ELR (cell line): ENCODE results near the gene IPO9.
"Not testable (repeated sequence)": the region's sequence is repeated elsewhere in the genome, so short reads cannot be mapped to it uniquely, and the experiment has no call there.

Experiments used
- DNase-seq: peaks from one replicate; pipeline ENCODE4 v3.0.0-alpha.2; 2015; ENCODE audit warnings: low read depth

Gene IPO9

DNA sequence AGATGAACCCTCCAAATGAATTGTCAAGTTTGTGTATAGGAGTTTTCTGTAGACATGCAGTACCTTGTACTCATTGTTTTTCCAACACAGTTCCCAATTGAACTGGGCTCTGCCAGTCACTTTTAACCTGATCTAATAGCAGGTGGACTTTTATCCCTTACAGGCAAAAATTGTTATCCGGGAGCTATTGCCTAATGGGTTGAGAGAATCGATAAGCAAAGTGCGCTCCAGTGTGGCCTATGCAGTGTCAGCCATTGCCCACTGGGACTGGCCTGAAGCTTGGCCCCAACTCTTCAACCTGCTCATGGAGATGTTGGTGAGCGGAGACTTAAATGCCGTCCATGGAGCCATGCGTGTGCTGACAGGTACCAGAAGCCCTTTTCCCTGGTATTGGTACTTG is 19.3 kb downstream of the IPO9 start:
- no peak for DNase-seq

DNA sequence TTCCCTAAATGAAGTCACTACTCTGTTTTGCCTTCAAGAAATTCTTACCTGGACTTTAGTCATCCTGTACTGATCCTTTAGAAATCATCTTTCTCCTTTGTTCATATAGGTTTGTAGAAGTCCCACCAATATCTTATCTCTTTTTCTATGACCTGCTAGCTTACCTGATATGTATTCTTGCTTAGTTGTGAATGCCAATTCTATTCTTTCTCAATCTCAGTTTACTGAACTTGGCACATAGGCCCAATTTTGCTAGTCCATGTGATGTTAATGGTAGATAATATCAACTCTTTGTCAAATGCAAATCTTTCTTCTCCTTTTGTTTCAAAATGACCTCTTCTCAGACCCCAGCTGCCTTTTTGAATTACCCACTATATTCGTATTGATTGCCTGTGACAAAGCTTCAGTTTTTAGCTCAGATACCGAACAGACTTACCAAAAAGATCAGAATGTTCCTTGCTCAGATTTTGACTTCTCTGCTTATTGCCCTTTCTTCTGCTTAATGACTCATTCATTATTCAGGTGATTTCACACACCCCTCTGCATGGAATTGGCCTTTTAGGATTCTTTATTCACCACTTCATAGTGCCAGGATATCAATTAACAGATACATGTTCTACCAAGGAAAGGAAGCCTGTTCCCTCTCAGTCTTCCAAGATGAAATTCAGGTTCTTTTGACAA is 20.6 kb downstream of the IPO9 start:
- no peak for DNase-seq

DNA sequence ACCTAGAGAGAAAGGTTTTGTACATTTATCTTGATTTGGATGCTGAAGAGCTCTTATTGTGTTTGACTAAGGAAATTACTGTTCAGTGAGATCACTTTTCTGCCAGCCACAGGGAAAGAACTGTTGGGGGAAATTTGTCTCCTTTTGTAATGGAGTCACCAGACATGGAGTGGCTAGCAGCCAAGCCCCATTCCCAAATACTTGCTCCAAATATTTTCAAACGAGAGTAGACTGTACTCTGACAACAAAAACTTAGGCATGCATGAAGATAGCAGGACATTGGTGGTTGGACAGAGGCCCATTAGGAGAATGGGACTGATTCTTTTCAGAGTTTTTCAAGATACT is 21.1 kb downstream of the IPO9 start:
- DNase-seq = peak; percentile 76

DNA sequence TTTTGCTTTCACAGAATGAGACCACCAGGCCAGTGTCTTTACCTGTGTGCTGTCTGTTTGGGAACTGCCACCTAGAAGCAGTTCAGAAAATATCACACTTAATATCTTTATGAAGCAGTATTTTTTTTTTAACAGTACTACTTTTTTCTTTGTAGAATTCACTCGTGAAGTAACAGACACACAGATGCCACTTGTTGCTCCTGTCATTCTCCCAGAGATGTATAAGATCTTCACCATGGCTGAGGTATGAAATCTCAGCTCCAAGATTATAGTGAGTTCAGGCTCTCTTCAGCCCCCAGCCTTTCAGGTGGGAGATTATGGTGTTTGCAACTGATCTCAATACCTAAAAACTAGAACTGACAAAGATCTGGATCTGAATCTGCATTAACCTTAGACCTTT is 23.0 kb downstream of the IPO9 start:
- DNase-seq = no peak

DNA sequence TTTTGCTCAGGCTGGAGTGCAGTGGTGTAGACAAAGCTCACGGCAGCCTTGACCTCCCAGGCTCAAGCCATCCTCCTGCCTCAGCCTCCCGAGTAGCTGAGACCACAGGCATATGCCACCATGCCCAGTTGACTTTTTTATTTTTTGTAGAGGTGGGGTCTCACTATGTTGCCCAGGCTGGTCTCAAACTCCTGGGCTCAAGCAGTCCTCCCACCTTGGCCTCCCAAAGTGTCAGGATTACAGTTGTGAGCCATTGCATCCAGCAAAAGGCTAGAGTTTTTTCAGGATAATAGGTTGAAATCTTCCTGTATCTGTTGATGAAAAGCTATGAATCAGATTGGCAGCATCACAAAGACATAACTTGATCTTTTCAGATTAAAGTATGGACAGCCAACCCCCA is 27.8 kb downstream of the IPO9 start:
- not testable (repeated sequence) for DNase-seq

DNA sequence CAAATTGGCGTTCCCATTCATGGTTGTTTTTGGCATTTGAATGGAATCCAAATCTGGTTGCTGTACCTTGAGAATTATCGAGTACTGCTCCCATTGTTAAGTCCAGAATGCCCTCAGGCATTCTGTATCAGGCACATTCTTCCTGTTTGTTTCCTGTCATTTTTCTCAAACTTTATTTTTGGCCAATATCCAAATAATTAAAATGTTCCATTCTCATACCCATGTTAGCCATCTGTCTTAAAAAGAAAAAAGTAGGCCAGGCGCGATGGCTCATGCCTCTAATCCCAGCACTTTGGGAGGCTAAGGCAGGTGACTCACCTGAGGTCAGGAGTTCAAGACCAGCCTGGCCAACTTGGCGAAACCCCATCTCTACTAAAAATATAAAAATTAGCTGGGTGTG is 30.5 kb downstream of the IPO9 start:
- DNase-seq = peak; percentile 42

DNA sequence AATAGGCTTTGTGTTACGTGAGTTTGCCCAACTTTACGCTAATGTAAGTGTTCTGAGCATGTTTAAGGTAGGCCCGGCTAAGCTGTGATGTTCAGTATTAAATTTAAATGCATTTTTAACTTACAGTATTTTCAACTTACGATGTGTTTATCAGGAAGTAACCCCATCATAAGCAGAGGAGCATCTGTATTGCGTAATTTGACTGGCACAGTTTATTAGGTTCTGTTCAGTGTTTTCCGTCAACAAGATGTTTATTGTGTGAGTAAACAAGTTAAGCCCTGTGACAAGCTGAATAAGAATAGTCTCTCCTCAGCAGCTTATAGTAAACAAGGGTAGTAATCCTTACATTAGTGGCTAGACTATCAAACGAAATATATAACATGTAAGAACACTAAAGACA is 32.5 kb downstream of the IPO9 start:
- no peak for DNase-seq

DNA sequence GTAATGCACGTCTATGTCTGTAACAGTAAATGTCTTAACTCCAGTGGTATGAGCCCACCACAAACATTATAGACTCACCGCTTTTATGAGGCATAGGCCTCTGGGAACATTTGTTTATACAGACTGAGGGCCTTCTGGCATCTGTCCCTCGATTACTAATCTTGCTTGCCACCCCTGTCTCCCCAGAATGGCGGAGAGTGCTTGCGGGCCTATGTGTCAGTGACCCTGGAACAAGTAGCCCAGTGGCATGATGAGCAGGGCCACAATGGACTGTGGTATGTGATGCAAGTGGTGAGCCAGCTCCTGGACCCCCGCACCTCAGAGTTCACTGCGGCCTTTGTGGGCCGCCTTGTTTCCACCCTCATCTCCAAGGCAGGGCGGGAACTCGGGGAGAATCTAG is 41.4 kb downstream of the IPO9 start:
- DNase-seq = peak; percentile 95

DNA sequence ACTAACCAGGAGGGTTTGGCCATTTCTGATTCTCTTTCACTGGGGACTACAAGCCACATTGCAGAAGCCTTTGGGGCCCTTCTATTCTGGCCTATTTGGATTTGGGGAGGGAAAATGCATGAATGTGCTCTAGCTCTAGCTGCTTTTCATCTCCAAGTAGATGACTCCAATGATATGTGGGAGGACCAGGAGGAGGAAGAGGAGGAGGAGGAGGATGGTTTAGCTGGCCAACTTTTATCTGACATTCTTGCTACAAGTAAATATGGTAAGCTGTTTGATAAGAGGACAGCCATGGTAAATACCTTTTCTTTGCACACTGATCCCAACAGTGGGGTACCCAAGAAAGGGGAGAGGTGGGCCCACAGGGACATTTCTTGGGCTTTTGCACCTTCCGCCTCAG is 45.7 kb downstream of the IPO9 start:
- DNase-seq = no peak

DNA sequence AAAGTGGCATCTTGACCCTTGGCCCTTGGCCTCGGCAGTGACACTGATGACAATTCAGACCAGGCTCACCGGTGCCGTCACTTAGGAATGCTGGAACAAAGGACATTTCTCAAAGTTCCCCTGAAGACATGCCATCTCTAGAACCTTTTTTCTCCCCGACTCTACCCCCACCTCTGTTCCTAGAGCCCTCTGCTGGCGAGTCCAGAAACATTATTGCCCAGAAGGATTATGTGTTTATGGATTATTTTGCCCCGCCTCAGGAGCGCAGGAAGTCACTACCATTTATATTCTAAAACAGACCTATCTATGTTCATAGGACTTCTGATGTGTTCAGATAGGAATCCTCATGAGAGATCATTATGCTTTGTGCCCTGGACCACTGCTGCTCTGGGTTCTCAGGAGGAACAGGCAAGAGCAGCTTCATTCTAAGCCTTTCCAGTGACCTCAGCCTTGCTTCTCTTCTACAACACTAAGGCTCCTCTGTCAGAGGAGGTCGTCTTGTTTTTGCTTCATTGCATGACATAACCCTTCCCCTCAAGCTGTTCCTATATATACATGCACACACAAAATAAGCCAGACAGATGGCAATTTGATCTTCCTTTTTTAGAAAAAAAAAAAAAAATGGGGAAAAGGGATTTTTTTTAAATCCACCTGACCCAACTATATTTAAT is 47.3 kb downstream of the IPO9 start:
- peak; percentile 58 for DNase-seq

DNA sequence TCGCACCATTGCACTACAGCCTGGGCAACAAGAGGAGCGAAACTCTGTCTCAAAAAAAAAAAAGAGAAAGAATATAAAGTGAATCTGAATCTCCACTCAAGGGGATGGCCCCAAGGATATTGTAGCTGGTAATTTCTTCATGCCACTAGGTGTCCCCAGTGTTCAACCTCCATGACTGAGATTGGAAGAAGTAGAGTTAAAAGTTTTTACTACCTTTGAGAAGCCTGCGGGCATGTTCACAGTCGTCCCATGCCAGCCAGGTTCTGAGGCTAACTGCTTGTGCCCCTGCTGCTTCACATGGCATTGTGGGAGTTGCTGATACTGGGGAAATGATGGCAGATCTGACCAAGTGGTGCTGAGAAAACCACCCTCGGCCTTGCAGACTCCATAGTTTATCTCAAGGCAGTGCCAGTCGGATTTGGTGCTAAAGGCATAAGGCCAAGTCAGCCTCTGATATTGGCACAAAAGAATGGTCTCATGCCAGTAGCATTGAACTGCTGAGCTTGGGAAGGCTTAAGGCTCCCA is 49.0 kb downstream of the IPO9 start:
- DNase-seq = peak; percentile 70

DNA sequence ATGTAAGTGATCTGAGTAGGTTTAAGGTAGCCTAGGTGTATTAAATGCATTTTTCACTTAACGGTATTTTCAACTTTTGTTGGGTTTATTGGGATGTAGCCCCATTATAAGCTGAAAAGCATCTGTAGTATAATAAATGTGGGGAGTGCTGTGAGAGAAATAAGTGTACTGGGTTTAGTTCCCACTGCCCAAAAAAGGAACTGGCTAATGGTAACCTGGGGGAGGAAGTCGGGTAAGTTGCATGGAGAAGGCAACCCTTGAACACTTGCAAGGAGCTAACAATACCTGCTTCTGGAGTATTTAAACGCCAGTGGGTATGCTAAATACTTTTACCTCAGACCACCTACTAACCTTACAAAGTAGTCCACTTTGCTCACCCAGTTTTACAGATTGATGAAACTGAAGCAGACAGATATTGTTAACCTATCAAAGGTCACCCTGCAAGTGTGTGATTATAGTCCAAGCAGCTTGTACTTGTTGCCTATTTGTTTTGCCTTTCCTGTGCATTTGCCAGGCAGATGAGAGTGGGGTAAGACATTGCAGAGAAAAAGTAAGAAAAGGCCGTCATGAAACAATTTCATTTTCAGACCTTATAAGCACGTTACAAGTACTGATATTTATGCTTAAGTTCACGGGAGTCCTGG is 52.1 kb downstream of the IPO9 start:
- DNase-seq = no peak

DNA sequence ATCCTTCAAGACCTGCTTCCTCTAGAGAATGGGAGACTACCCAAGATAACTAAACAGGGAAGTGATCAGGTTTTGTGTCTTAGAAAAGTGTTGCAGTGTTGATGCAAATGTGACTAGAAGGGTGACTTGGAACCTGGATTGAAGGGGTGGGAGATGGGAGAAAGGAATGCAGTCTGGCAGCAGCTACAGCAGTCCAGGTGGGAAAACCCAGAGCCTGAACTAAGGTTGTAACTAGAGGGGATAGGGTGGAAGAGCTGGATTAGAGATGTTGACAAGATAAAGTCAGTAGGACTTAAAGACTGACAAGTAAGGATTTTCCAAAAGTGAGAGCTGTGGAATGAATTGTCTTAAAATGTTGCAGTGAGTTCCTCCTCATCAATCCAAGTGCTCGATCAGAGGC is 52.7 kb downstream of the IPO9 start:
- DNase-seq = no peak

DNA sequence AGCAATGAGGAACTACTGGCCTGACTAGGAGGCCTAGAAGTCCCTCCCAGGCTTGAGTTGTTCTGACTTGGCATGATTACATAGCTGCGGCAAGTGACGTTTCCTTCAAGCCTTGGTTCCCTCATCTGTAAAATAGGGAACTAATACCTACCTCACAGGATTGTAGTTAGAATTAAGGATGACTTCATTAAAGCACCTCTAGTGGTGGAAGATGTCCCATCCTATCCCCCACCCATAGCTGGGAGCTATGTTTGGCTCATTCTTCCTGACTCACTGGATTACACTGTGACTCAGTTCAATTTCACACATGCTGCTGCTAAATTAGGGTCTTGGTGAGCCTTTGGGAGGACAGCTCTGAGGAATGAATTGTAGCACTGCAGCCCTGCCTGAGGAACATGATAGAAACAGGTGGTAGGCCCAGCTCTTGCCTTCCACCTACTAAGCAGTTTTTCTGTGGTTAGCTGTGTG is 53.7 kb downstream of the IPO9 start:
- peak; percentile 91 for DNase-seq

DNA sequence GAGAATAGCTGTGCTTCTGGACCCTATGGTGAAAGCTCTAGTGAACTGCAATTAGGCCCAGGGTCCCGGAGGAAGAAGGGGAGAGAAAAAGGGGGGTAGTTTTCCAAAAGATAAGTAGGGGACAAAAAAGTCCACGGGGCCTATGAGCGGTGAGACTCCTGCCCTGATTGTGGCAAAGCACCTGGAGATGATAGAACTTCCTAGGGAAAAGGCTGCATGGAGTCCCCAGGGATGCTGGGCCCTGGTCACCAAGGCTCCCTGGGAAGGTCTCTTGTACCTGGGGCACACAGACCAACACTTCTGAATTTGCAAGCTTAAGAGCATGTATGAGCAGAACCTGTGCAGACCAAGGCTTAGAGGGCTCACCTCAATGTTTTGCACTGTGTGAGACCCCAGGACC is 54.3 kb downstream of the IPO9 start:
- no peak for DNase-seq

DNA sequence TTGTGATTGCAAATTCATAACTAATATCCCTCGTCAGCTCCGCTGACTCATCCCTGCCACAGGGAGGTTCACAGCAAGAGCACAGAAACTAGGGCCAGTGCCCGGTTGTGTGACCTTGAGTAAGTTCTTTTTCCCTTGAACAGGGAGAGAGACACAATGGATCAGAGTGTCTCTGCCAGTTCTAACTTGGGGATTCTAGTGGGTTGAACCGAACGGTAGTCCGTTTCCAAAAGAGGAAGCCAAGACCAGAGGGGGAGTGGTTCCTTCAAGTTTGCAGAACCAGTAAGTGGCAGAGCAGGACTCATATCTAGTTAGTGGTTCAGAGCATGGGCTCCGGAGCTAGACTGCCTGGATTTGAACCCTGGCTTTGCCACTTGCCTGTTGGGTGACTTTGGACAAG is 54.8 kb downstream of the IPO9 start:
- peak; percentile 76 for DNase-seq

DNA sequence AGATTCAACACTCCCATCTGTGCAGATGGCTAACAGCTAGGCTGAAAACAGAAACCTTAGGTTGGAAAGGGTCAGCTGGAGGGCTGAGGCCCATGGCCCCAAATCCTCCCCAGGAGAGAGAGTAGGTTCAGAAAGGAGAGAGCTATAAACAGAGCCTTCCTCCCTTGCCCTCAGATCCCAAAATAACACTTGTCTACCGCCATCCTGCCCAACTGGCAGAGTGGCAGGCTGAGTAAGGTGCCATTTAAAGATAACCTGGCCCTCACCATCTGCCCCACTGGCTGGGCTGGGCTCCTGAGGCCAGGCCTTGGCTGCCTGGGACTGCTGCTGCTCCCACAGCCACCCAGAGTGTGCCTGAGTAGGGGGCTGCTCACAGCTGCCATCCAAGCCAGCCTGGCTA is 55.5 kb downstream of the IPO9 start:
- DNase-seq = no peak

DNA sequence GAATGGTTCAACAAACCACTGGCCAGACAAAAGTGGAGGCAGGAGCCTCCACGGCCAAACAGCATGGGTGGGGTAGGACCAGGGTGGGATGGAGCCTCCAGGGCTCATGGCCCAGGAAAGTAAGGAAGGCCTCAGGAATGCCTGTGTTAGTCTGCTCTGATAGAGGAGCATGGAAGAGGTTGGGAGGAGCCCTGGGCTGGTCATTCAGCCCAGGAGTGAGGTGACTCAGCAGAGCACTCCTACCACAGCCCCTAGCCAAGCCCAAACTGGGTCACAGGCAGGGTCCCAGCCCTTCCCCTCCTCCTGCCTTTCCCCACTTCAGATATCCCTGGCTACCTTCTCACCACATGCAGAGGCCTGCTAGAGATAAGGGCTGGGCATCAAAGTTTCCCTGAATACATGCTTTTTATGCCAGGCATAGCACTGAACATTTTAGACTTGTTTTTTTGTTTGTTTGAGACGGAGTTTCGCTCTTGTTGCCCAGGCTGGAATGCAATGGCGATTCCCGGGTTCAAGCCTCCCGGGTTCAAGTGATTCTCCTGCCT is 56.6 kb downstream of the IPO9 start:
- peak; percentile 68 for DNase-seq

DNA sequence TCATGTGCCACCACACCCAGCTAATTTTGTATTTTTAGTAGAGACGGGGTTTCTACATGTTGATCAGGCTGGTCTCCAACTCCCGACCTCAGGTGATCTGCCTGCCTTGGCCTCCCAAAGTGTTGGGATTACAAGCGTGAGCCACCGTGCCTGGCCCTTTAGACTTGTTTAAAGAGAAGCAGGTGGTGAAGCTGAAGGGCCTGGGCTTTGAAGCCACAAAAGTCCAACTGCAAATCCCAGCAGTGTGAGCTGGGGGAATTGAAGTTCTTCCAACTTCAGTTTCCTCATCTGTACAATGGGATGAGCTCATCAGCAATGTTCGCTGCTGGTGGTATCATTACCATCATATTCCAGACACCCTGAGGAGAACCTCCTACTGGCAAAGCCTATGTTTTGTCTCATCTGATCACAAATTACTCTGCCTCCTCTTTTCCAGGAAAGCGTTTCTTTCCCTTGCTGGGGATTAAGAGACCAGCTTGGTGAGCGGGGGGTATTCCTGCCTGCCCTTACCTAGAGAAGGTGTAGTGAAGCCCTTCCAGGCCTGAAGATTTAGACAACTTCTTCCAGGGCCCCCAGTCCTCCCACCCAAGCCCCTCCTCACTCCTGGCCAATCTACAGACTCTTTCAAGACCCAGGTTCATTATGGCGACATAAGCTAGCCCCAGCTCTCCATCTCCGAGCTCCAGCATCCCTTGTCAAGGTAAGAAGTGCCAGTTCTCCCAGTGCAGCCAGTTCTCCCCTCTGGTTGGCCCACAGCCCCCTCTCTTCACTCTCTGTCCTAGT is 57.3 kb downstream of the IPO9 start:
- no peak for DNase-seq

DNA sequence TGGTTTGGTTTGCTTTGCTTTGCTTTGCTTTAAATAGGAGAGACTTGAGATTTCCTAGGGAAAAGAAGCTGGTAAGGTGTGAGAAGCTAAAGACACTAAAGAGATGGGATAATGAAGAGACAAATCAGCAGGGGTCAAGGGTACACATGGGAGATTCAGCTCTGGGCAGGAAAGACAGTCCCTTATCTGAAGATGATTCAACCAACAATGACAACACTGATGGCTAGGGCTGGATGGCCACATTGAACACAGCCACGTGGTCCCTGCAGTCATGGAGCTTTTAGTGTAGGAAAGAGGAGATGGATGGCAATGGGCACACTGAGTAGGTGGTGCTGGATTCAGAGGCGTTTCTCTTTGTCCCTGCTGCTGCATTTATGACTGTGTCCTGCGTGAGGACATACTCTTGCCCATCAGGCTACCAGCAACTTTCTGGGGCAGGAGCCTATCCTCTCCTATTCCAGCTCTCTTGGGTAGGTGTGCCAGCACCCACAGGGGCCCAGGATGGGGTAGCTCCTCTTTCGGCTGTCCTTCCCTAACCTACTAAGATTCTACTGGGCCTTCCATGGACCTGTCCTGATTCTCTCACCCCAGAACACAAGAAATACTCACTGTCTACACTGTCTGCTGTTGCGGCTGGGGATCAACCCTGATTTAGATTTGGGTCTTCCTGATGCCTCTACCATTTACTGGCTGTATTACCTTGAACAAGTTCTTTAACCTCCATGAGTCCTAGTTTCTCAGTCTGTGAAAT is 58.3 kb downstream of the IPO9 start:
- DNase-seq = no peak

DNA sequence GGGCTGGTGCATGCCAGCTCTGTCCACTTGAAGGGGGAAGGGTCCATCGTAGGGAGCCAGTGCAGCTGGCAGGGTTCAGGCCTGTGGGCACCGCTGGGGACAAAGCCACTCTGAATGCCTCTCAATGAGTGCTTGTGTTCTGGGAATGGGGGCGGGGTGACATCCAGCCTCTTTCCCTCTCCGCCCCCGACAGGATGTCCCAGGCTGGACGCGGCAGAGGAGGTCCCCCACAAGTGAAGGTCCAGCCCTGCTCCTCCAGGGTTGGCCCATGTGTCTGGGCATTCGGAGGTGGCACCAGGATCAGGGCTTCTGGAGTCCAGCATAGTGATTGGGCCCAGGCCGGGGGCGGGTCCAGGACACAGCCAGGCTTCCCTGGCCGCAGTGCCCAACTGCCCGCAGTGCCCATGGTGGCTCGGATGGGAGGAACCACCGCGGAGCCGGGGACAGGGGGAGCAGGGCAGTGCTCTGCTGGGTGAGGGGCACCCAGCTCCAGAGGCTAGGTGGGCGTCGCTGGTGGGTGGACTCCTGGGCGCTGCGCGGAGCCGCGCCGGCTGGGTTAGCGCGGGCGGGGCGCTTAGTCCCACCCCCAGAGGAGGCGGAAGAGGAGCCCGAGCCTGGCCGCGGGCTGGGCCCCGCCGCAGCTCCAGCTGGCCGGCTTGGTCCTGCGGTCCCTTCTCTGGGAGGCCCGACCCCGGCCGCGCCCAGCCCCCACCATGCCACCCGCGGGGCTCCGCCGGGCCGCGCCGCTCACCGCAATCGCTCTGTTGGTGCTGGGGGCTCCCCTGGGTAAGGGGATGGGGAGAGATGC is 59.5 kb downstream of the IPO9 start, which contains the start of gene SHISA4:
Gene SHISA4 (plus strand): TSS at position 617 of the 808 bp plus-strand sequence. CDS start 97 bp downstream, at position 714.
- peak; percentile 69 for DNase-seq
